ENCODE measurements around the gene TMIE. TPM values are rescaled to one million over a fixed set of nuclear protein-coding genes. Genes with fewer than 3 reads are reported as not detected.

TMIE gene
- total and polyA plus RNA-seq, 2 of the 13 experiments (the other 11 are each of a cell fraction or from before 2014, with no cell fraction given), result not detected

DNA sequence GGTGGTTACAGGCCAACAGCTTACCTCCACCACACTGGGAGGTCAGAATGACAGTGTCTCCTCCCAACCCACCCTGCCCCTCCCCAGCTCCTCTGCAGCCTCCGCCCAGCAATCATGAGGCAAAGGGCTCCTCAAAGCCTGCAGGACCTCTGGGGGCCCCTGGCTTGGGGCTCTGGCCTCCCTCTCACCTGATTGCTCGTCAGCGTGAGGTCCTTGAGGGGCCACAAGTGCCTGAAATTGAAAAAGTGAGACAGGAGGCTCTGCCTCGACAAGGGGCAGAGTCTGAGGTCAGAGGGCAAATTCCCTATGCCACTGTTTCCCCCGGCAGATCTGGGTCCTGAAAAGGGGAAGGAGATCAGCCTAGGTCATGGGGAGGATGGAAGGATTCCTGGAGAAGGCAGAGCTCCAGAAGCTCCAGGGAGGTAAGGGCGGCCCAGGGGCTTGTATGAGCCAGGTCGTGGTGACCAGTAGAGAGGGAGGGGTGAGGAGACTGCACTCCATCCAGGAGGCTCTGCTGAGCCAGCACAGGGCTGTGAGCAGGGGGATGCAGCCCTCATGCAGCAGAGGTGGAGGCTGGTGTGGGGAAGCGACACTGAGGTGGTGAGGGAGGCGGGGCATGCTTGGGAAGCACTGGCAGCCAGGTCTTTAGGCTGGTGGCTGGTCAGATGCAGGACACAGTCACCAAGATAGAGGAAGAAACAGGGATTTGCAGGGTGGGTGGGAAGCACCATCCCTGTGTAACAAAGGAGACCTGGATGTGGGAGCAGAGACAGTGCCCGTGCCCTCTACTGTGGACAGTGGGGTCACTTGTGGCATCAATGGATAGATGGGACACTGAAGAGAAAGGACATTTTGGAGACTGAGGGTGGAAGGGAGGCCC, 27.8 kb upstream of the TMIE start:
- Histone ChIP-seq H3K9ac (ENCODE audit: insufficient read depth, low read depth, low read length) (no peak overlapping the region), H3K36me3 (replicated peaks in 1 of 2; ENCODE audit: control insufficient read depth in 1 of 2, insufficient read depth in 2 of 2, low read length in 2 of 2) (no peaks in the 10 kb centered on the region), H3K4me1 (ENCODE audit: insufficient read depth, low read length) (no peaks in the 10 kb centered on the region), H3K27me3 (ENCODE audit: control insufficient read depth in 1 of 2, insufficient read depth in 2 of 2, low read length in 2 of 2) (peaks cover 0 to 30% of the 10 kb centered on the region in 2 experiments; a peak in 4 of 5 replicates), H3K27ac (ENCODE audit: extremely low read length, insufficient read depth, low read length) (no peak overlapping the region), H3K9me3 (ENCODE audit: low read length) (no peaks in the 10 kb centered on the region), H4K20me1 (ENCODE audit: insufficient read depth, low read length) (no peaks in the 10 kb centered on the region), H2AFZ (ENCODE audit: low read length) (no peak overlapping the region), H3K4me3 (replicated peaks in 1 of 3; ENCODE audit: insufficient read depth in 1 of 3, low read depth in 2 of 3, low read length in 3 of 3) (no peak overlapping the region), H3K79me2 (ENCODE audit: insufficient read depth, low read length) (no peaks in the 10 kb centered on the region), H3K4me2 (ENCODE audit: low read depth, low read length) (no peak overlapping the region)
- CTCF ChIA-PET (ENCODE audit: low intra/inter-chr PET ratio, low total read pairs), result no interaction called here
- TF ChIP-seq TCF7L2 (IDR thresholded peaks at IDR 0.05; ENCODE audit: low read depth, low read length), result no peak
- TF ChIP-seq HNRNPUL1 (IDR thresholded peaks at IDR 0.05; ENCODE audit: low read depth, low read length), result no peak
- TF ChIP-seq MAF1 (CRISPR knock-in tag; IDR thresholded peaks at IDR 0.05; ENCODE audit: borderline replicate concordance), result no peak
- no peak for TF ChIP-seq NBN (conservative IDR thresholded peaks at IDR 0.05)
- TF ChIP-seq KDM5B (CRISPR knock-in tag; IDR thresholded peaks at IDR 0.05; ENCODE audit: borderline replicate concordance), result no peak
- no peak for TF ChIP-seq HHEX (CRISPR knock-in tag; IDR thresholded peaks at IDR 0.05)
- TF ChIP-seq, protein P1, sequence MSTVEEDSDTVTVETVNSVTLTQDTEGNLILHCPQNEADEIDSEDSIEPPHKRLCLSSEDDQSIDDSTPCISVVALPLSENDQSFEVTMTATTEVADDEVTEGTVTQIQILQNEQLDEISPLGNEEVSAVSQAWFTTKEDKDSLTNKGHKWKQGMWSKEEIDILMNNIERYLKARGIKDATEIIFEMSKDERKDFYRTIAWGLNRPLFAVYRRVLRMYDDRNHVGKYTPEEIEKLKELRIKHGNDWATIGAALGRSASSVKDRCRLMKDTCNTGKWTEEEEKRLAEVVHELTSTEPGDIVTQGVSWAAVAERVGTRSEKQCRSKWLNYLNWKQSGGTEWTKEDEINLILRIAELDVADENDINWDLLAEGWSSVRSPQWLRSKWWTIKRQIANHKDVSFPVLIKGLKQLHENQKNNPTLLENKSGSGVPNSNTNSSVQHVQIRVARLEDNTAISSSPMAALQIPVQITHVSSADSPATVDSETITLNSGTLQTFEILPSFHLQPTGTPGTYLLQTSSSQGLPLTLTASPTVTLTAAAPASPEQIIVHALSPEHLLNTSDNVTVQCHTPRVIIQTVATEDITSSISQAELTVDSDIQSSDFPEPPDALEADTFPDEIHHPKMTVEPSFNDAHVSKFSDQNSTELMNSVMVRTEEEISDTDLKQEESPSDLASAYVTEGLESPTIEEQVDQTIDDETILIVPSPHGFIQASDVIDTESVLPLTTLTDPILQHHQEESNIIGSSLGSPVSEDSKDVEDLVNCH (CRISPR knock-in tag; IDR thresholded peaks at IDR 0.05), result no peak
- no peak for TF ChIP-seq ATF7-NPFF (CRISPR knock-in tag; IDR thresholded peaks at IDR 0.05; ENCODE audit: low read depth)
- no peak for TF ChIP-seq CSRNP1 (CRISPR knock-in tag; IDR thresholded peaks at IDR 0.05)
- TF ChIP-seq PPARG (CRISPR knock-in tag; conservative IDR thresholded peaks at IDR 0.05), result no peak
- no peak for TF ChIP-seq AKNA (CRISPR knock-in tag; IDR thresholded peaks at IDR 0.05; ENCODE audit: borderline replicate concordance)
- BruUV-seq (replicated peaks), result no TSS peak
- FAIRE-seq, result no peak
- POLR2A ChIA-PET, result no interaction called here
- in situ Hi-C loops (cut with HindIII; ENCODE audit: extremely low pct_ligation_motif_present, low pct_unique_long_range_greater_than_20kb) (no loop called here), intact Hi-C loops (cut with micrococcal nuclease; ENCODE audit: unreplicated experiment) (no loop called here)
- no peak for ATAC-seq
- DNase-seq (ENCODE audit: low spot score), result no peak
- 38% methylated on average over 7 of the region's 10 CpGs for WGBS (ENCODE audit: low lambda C conversion rate)
